Stimulated activated CD4-positive, alpha-beta T cell treated with anti-CD3 and anti-CD28 coated beads, Interleukin-4, amount 100 ng/mL, for 48 hours (primary cell): ENCODE results near the gene HYAL3.

ENCODE experiments used
- DNase-seq, 2 donors: peaks; one replicate each; pipeline ENCODE4 v3.0.0-alpha.2; 2020; ENCODE audit warnings: low read depth in 2 of 2

Gene HYAL3

DNA sequence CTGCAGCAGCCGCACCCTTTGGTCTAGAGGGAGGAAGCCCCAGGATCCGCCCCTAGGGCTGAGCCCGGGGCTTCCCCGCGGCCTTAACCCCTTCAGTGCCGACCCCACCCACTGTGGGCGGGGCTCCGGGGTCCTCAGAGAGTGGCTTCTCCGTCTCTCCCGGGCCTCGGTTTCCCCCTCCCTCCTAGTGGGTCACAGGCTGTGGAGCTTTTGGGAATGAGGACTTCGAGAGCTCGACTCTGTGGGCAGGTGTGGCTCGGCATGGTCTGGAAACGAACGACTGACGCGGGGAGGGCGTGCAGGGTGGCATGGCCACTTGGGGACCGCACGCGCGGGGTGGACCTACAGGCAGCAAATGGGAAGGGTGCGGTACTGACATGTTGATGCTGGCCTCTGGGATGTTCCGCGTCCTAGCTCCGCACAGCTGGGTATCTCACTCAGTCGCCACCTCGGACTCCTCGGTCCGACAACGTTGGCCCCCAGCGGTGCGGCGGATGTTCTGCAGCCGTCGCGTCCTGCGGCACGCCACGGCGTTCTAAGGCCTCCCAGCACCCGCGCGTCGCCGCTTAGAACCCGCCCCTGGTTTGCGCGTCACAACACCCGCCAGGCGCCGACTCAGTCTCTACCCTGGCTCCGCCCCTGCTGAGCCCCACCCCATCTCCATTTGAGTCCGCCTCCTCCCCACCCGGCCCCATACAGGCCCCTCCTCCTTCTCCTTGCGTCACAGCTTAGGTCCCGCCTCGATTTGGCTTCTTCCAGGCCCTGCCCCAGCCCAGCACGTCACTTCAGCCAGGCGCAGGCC is at the start of gene HYAL3, which contains the start of gene NAA80:
TSS of gene HYAL3 (minus strand) at position 570 of the 802 bp plus-strand sequence. CDS start 3,803 bp downstream, outside the sequence.
TSS of gene NAA80 (minus strand) at position 570 of the 802 bp plus-strand sequence. CDS start 1,942 bp downstream, outside the sequence.
- peak; percentile 98 to 99 for DNase-seq

- peak; percentile 59 to 67 for DNase-seq
Observed at GRCh38 chr3:50347187-50347813, 48.1 kb upstream of the HYAL3 start.

GRCh38 chr3:50345586-50346234 is 46.5 kb upstream of the HYAL3 start, which contains the start of gene ZMYND10:
Gene ZMYND10 (minus strand): TSS chr3:50345732. CDS start chr3:50345579, 153 bp downstream.
- peak; percentile 76 to 78 for DNase-seq

- DNase-seq, result no peak
Observed at GRCh38 chr3:50345008-50345407, 45.8 kb upstream of the HYAL3 start.

GRCh38 chr3:50342813-50343633 is 43.8 kb upstream of the HYAL3 start:
- DNase-seq, result no peak

GRCh38 chr3:50341996-50342650 is 42.9 kb upstream of the HYAL3 start:
- no peak for DNase-seq

GRCh38 chr3:50341537-50341936 is 42.3 kb upstream of the HYAL3 start:
- DNase-seq, result no peak

DNA sequence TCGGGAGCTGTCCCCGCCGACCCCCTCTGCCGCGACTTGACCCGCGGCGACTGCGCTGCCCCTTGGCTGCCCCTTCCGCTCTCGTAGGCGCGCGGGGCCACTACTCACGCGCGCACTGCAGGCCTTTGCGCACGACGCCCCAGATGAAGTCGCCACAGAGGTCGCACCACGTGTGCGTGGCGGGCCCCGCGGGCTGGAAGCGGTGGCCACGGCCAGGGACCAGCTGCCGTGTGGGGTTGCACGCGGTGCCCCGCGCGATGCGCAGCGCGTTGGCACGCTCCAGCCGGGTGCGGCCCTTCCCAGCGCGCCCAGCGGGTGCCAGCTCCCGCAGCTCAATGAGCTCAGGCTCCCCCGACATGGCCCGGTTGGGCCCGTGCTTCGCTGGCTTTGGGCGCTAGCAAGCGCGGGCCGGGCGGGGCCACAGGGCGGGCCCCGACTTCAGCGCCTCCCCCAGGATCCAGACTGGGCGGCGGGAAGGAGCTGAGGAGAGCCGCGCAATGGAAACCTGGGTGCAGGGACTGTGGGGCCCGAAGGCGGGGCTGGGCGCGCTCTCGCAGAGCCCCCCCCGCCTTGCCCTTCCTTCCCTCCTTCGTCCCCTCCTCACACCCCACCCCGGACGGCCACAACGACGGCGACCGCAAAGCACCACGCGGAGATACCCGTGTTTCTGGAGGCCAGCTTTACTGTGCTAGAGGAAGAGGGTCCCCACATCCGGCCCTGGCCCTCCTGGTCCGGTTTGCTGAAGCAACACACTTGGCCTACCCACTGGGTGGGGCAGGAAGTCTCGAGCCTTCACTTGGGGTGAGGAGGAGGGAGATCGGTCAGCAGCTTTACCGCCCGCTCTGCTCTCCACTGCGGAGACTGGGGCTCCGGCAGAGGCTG is 41.5 kb upstream of the HYAL3 start, which contains the start of gene RASSF1:
TSS of gene RASSF1 (minus strand) at position 389 of the 882 bp plus-strand sequence. CDS start at position 358, 31 bp downstream.
- peak; percentile 59 to 79 for DNase-seq

- no peak for DNase-seq
Observed at GRCh38 chr3:50340147-50340447, 40.9 kb upstream of the HYAL3 start.

DNA sequence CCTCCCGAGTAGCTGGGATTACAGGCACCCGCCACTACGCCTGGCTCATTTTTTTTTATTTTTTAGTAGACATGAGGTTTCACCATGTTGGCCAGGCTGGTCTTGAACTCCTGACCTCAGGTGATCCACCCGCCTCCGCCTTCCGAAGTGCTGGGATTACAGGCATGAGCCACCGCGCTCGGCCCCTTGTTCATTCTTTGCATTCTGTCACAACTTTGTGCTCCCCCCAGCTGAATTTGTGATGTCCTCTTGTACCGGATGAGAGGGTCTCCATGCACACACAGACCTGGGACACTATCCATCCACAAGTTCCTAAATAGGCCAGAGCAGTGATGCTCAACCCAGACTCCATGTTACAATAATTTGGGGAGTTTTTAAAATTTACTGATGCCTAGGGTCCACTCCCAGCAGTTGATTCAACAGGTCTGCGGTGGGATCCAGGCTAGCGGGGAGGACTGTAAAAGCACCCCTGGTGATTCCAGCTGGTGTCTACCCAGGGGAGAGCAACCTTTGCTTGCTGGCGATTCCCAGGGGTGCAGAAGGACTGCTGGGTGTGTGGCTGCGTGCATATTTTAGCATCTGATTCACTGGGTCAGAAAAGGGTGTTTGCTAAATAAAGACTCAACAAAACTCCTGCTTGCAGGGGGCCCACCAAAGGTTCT is 40.4 kb upstream of the HYAL3 start:
- DNase-seq, result no peak

DNA sequence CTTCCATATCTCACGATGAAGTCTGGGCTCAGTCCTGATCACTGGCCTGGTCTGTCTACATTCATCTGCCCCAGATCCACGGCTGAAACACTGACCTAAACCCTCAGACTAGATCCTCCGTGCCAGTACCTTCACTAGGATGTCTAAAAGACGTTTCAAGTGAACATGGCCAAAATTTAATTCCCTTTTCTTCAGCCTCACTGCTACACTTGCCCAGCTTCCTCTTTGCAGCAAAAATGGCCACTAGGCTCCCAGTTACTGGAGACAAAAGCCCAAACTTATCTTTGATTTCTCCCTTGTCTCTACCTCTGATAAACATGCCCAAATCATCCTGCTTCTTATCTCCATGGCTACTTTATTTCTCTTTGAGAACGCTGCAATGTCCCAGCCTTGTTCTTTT is 39.8 kb upstream of the HYAL3 start:
- no peak for DNase-seq

GRCh38 chr3:50337175-50337861 is 38.1 kb upstream of the HYAL3 start:
- DNase-seq, result peak; percentile 91 to 98

GRCh38 chr3:50336452-50337174 is 37.4 kb upstream of the HYAL3 start:
- DNase-seq, result peak in 1 of 2 donors; percentile 40

DNA sequence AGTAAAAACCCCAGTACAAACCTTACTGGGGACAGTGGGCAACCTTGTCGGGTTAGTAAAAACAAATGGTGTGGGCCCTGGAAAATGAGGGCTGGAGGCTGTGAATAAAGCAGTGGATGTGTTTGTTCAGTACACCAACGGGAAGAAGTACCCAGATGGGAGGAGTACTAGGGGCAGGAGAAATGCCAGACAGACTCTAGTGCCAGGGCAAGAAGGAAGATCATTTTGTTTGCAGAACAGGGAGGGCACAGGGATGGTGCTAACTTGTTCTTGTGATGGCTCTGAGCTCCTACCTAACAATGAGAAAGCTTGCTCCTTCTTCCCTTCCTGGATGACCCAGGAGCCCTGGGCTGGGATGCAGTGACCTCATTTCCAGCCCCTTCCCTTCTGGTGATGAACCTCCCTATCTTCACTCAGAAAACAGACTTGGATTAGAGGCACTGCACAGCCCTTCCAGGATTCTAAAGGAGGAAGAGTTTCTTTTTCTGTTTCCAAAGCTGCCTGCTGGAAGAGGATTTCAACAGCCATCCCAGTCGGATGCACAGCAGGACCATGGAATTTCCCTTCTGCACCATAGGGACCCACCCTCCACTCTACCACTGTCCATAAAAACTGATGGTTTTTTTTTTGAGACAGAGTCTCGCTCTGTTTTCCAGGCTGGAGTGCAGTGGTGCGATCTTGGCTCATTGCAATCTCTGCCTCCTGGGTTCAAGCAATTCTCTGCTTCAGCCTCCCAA is 35.3 kb upstream of the HYAL3 start:
- no peak for DNase-seq

DNA sequence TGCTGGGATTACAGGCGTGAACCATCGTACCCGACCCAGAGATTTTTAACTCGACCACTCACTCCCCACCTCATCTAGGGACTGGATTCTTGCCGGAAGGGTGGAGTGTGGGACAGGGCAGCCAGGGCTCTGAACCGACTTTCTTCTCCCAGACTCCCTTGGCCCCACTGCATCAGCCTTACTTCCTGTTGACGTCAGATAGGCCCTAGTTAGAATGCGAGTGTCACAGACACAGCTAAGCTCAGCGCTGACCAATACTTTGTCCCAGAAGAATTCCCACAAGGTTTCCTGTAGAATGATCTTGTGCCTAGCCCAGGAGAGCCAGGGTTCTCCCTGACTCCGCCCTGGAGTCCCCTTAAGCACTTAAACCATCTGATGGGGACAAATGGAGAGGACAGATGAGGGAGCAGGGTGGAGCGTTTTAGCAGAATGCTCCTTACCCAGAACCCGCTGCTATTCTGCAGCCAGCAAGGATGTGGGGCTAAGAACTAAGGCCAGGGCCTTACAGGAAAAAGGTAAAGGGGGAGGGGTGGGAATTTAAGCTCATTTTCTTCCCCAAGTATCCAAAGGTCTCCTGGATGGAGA is 34.6 kb upstream of the HYAL3 start:
- DNase-seq, result no peak

DNA sequence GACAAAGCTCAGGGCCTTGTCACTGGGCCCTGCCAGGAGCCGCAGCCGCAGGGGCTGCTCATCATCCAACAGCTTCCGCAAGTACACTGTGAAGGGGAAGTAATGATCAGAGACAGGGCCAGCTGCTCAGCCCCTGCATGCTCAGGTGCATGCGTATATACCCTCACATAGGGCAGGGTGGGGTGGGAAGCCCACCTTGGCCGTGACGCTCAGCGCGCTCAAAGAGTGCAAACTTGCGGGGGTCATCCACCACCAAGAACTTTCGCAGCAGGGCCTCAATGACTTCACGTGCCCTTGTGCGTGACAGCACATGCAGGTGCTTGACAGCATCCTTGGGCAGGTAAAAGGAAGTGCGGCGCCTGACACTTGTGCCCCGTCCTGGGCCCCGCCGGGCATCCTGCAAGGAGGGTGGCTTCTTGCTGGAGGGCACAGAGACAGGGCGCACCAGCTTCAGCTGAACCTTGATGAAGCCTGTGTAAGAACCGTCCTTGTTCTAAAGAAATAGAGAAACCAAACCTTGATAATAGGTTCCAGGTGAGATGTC is 32.2 kb upstream of the HYAL3 start:
- no peak for DNase-seq

GRCh38 chr3:50330330-50330729 is 31.1 kb upstream of the HYAL3 start:
- DNase-seq, result no peak
